ENCODE results near the gene PHOSPHO2.

PHOSPHO2 gene

GRCh38 chr2:169672406-169672805 lies 21.9 kb upstream of the PHOSPHO2 start (continued):
- TF ChIP-seq CTCF (tag by site-specific recombination; IDR thresholded peaks at IDR 0.05) = no peak
- TF ChIP-seq ZNF600 (tag by site-specific recombination; IDR thresholded peaks at IDR 0.05) = no peak

- no peaks in the 10 kb centered on the region for H3K9me3 ChIP-seq (ENCODE audit: control insufficient read depth, insufficient read depth, low read depth, low read length)
- no peak for TF ChIP-seq ZNF626 (tag by site-specific recombination; IDR thresholded peaks at IDR 0.05)
- no peak for TF ChIP-seq ZNF449 (tag by site-specific recombination; IDR thresholded peaks at IDR 0.05)
- no peak for TF ChIP-seq ZNF18 (tag by site-specific recombination; IDR thresholded peaks at IDR 0.05)
- TF ChIP-seq ZBTB10 (tag by site-specific recombination; IDR thresholded peaks at IDR 0.05) = no peak
- no peak for TF ChIP-seq SP2 (tag by site-specific recombination; IDR thresholded peaks at IDR 0.05)
- no peak for TF ChIP-seq ZNF518A (tag by site-specific recombination; conservative IDR thresholded peaks at IDR 0.05; ENCODE audit: low read depth)
- TF ChIP-seq ZNF621 (tag by site-specific recombination; IDR thresholded peaks at IDR 0.05) = no peak
- CTCF ChIA-PET = interaction anchor here (0.7 kb wide), 1 partner anchor 10 kb away, joined by 3 read pairs; no protein-coding TSS in a partner anchor
- no peak overlapping the region for H3K4me3 ChIP-seq (ENCODE audit: low read depth, low read length)
- POLR2A ChIA-PET = no interaction called here
- no peaks in the 10 kb centered on the region for H3K36me3 ChIP-seq (ENCODE audit: control insufficient read depth in 2 of 2, insufficient read depth in 1 of 2, low read length in 2 of 2)
- H3K27ac ChIP-seq (ENCODE audit: extremely low read depth, low read depth, low read length) = no peak overlapping the region
- no peaks in the 10 kb centered on the region for H3K4me1 ChIP-seq (ENCODE audit: control insufficient read depth, insufficient read depth, low read length)
These were observed 21.2 kb upstream of the PHOSPHO2 start for GRCh38 chr2:169673106-169673505.

- ChIA-PET CTCF (interaction anchor here (0.7 kb wide), 1 partner anchor 9 kb away, joined by 3 read pairs; no protein-coding TSS in a partner anchor), POLR2A (no interaction called here)
- TF ChIP-seq ZFP41 (tag by site-specific recombination; IDR thresholded peaks at IDR 0.05; ENCODE audit: borderline replicate concordance) = no peak
- TF ChIP-seq ZNF701 (tag by site-specific recombination; IDR thresholded peaks at IDR 0.05) = no peak
- TF ChIP-seq ZNF596 (tag by site-specific recombination; IDR thresholded peaks at IDR 0.05) = no peak
- H3K9me3 ChIP-seq (ENCODE audit: control insufficient read depth, insufficient read depth, low read depth, low read length) = no peaks in the 10 kb centered on the region
- no peak overlapping the region for H3K27ac ChIP-seq (ENCODE audit: extremely low read depth, low read depth, low read length)
- H3K4me1 ChIP-seq (ENCODE audit: control insufficient read depth, insufficient read depth, low read length) = no peaks in the 10 kb centered on the region
- H3K4me3 ChIP-seq (ENCODE audit: low read depth, low read length) = no peak overlapping the region
- H3K36me3 ChIP-seq (ENCODE audit: control insufficient read depth in 2 of 2, insufficient read depth in 1 of 2, low read length in 2 of 2) = no peaks in the 10 kb centered on the region
These were observed 20.3 kb upstream of the PHOSPHO2 start for GRCh38 chr2:169673921-169674320.

Data from HEK293 (cell line).